GM18907 (cell line): Measurements from ENCODE around the gene GNG3.
A peak's percentile ranks its signal among the peaks of the same experiment; 100 is the strongest.
"Not testable (repeated sequence)": the region's sequence is repeated elsewhere in the genome, so short reads cannot be mapped to it uniquely, and the experiment has no call there.

Source experiments
- ATAC-seq: cut with Tn5 transposase; IDR thresholded peaks from one replicate; pipeline ENCODE4 v1.9.1; 2021; ENCODE audit warnings: mild to moderate bottlenecking, moderate library complexity; ENCODE audit not compliant: unreplicated experiment

Gene GNG3

GRCh38 chr11:62707277-62707861 lies at the start of gene GNG3, which contains the start of gene BSCL2:
GNG3 (plus strand) TSS chr11:62707676; CDS start chr11:62708296, 620 bp downstream.
BSCL2 (minus strand) TSS chr11:62707424; CDS start chr11:62707195, 229 bp downstream.
- no peak for ATAC-seq

GRCh38 chr11:62664405-62665074 lies 42.9 kb upstream of the GNG3 start:
- peak; percentile 41 for ATAC-seq

GRCh38 chr11:62665075-62665598 lies 42.3 kb upstream of the GNG3 start, which contains the start of the genes C11orf98 and CSKMT:
C11orf98 (minus strand) TSS chr11:62665210; CDS start chr11:62665169, 41 bp downstream.
CSKMT (plus strand) TSS chr11:62665312; CDS start chr11:62665880, 568 bp downstream.
- ATAC-seq: peak; percentile 85

GRCh38 chr11:62665599-62666258 lies 41.7 kb upstream of the GNG3 start:
- peak; percentile 9 for ATAC-seq

GRCh38 chr11:62666259-62666926 lies 41.1 kb upstream of the GNG3 start:
- no peak for ATAC-seq

- ATAC-seq: no peak
These were observed 40.0 kb upstream of the GNG3 start for GRCh38 chr11:62667460-62667859.

- no peak for ATAC-seq
These were observed 37.9 kb upstream of the GNG3 start for GRCh38 chr11:62669420-62670161.

- ATAC-seq: no peak
These were observed 36.3 kb upstream of the GNG3 start for GRCh38 chr11:62671236-62671607.

- peak; percentile 53 for ATAC-seq
These were observed 35.7 kb upstream of the GNG3 start, which contains the start of the genes LBHD1 and UQCC3 for GRCh38 chr11:62671608-62672389. LBHD1 (minus strand) TSS chr11:62672267; CDS start chr11:62670031, 2,236 bp downstream. UQCC3 (plus strand) TSS chr11:62671673; CDS start chr11:62671746, 73 bp downstream.

- no peak for ATAC-seq
These were observed 34.3 kb upstream of the GNG3 start for GRCh38 chr11:62673196-62673525.

GRCh38 chr11:62675415-62675814 lies 32.1 kb upstream of the GNG3 start:
- not testable (repeated sequence) for ATAC-seq

- ATAC-seq: no peak
These were observed 30.8 kb upstream of the GNG3 start for GRCh38 chr11:62676698-62677097.

GRCh38 chr11:62677156-62677555 lies 30.3 kb upstream of the GNG3 start:
- no peak for ATAC-seq

GRCh38 chr11:62677714-62678113 lies 29.8 kb upstream of the GNG3 start:
- no peak for ATAC-seq

- ATAC-seq: no peak
These were observed 29.1 kb upstream of the GNG3 start for GRCh38 chr11:62678433-62678769.

GRCh38 chr11:62678770-62679696 lies 28.4 kb upstream of the GNG3 start, which contains the start of gene UBXN1:
UBXN1 (minus strand) TSS chr11:62679073; CDS start chr11:62678923, 150 bp downstream.
- ATAC-seq: peak; percentile 63

GRCh38 chr11:62680825-62681240 lies 26.6 kb upstream of the GNG3 start:
- ATAC-seq: peak; percentile 71

- ATAC-seq: no peak
These were observed 25.0 kb upstream of the GNG3 start for GRCh38 chr11:62682518-62682917.
